Activated naive CD8-positive, alpha-beta T cell treated with anti-CD3 and anti-CD28 coated beads, Interleukin-2, amount 10 ng/mL, durations not matched to agents 7 days and 5 days (primary cell): ENCODE results near the gene CISH. TPM values are rescaled to one million over a fixed set of nuclear protein-coding genes. Genes with fewer than 3 reads are reported as not detected.

Source experiments
- ATAC-seq: fragments of 150-1000 bp; cut with Tn5 transposase; one replicate; pipeline ENCODE4 v1.10.0; 2021; ENCODE audit warnings: low read depth, moderate library complexity
- POLR2A ChIA-PET: fragments of 350-600 bp; sonication (Branson Sonifier 250); formaldehyde crosslinking; loops from one replicate; lab custom pipeline; 2021; ENCODE audit warnings: antibody characterized with exemption; lab: Charles Lee
- DNase-seq: peaks from one replicate; pipeline ENCODE4 v3.0.0; 2021
- H3K27ac Mint-ChIP-seq: one replicate; pipeline ENCODE4 v1.8.0; 2022; ENCODE audit warnings: mild to moderate bottlenecking, mixed read lengths
- H3K27me3 Mint-ChIP-seq: one replicate; pipeline ENCODE4 v1.8.0; 2022; ENCODE audit warnings: mild to moderate bottlenecking, moderate library complexity, mixed read lengths
- H3K36me3 Mint-ChIP-seq: one replicate; pipeline ENCODE4 v1.8.0; 2021; ENCODE audit warnings: mild to moderate bottlenecking, mixed read lengths
- H3K4me1 Mint-ChIP-seq: one replicate; pipeline ENCODE4 v1.8.0; 2021; ENCODE audit warnings: mixed read lengths
- H3K4me3 Mint-ChIP-seq: one replicate; pipeline ENCODE4 v1.8.0; 2022; ENCODE audit warnings: mild to moderate bottlenecking, moderate library complexity, mixed read lengths
- H3K9me3 Mint-ChIP-seq: one replicate; pipeline ENCODE4 v1.8.0; 2021; ENCODE audit warnings: mixed read lengths
- total RNA-seq, 2 experiments: library from RNA; stranded (reverse); gene quantifications; one replicate each; pipeline ENCODE4 v1.2.3, GENCODE V29; 2021

Gene CISH
- total RNA-seq, 2 experiments from 2014 or later, result 365 to 400 TPM

DNA sequence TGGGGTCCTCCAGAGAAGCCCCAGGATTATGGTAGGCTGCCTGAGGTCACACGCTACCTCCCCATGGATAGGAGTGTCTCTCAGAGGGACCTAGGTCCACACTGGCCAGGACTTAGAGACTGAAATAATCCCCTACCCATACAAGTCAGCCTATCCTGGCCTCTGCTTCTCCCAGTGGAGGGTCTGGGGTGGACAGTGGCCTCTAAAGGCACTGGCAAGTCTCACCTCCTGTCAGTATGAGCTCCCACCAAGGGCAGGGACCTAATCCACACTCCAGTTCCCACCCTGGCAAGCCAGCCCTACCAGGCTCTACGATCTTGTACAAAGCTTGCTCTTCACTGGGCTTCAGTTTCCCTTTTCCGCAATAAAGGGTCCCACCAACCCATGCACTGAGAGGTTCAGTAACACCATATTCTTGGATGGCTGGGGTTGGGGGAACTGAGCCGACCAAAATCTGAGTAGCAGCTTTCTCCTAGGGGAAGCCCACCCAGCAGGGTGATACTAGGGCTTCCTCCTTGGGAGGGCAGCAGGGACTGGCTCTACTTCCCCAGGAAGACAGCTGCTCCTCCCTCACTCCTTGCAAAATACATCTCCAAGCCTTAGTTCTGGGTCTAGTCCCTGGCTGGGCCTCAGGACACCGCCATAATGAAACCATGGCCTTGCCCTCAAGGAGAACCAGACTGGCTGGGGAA is 2.4 kb downstream of the CISH start:
- Mint-ChIP-seq H3K9me3 (no peaks in the 10 kb centered on the region), H3K36me3 (peaks cover 92% of the 10 kb centered on the region), H3K27me3 (no peaks in the 10 kb centered on the region), H3K27ac (peak overlapping the region; percentile 100), H3K4me3 (peak overlapping the region; percentile 97), H3K4me1 (peaks cover 32% of the 10 kb centered on the region)
- POLR2A ChIA-PET, result interaction anchor here (0.6 to 25.9 kb wide), 14 partner anchors 4 to 1669 kb away, joined by 3 to 3572 read pairs (median 8); partner anchors contain the start of genes C3orf18, CISH, GNAI2 and HEMK1
- DNase-seq, result no peak
- ATAC-seq, result no peak

DNA sequence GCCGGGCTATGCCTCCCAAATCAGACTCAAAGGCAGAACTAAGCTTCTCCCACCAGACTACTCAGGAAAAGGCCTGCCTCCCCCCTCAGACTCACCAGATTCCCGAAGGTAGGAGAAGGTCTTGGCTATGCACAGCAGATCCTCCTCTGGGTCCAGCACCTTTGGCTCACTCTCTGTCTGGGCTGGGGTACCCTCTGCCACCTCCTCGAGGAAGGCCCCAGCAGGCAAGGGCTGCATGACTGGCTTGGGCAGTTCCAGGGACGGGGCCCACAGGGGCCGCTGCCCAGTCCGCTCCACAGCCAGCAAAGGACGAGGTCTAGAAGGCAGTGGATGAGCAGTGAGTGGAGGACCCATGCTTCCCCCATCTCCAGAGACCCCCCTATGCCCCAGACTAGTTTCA is 3.3 kb downstream of the CISH start:
- Mint-ChIP-seq H3K27ac (peak overlapping the region; percentile 100), H3K4me3 (peak overlapping the region; percentile 97), H3K27me3 (no peaks in the 10 kb centered on the region), H3K9me3 (no peaks in the 10 kb centered on the region), H3K4me1 (peaks cover 34% of the 10 kb centered on the region), H3K36me3 (peaks cover 93% of the 10 kb centered on the region)
- ATAC-seq (no peak), DNase-seq (peak; percentile 64)
- POLR2A ChIA-PET, result interaction anchor here (0.9 to 25.9 kb wide), 13 partner anchors 3 to 1375 kb away, joined by 3 to 3572 read pairs (median 6); partner anchors contain the start of genes ACY1, C3orf18, CISH and HEMK1

DNA sequence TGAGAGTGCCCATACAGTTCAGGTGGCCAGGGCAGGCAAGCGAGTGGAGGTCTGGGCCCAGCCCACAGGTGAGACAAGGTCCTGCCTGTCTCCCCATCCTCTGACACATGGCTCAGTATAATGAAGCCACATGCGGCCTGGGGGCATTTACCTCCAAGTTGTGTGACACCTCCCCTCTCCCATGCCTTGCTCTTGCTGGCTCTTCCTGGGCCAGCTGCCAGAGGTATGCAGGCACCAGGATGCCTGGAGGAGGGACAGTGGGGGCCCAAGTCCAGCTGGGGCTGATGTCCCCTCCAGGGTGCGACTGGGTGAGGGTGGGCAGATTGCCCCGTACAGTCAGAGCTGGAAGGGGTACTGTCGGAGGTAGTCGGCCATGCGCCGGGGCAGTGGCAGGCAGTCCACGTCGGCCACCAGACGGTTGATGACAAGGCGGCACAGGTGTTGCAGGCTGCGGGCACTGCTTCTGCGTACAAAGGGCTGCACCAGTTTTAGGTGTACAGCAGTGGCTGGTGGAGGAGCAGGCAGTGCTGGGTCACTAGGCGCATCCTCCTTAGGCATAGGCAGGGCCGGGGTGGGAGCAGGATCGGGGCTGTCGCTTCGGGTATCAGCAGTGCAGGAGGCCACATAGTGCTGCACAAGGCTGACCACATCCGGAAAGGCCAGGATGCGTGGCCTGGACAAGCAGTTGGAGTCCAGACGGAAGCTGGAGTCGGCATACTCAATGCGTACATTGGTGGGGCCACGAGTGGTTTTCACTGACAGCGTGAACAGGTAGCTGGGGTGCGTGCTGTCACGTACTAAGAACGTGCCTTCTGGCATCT is 4.1 kb downstream of the CISH start:
- Mint-ChIP-seq H3K36me3 (peaks cover 92% of the 10 kb centered on the region), H3K27ac (peak overlapping the region; percentile 100), H3K9me3 (no peaks in the 10 kb centered on the region), H3K4me3 (peak overlapping the region; percentile 97), H3K27me3 (no peaks in the 10 kb centered on the region), H3K4me1 (peaks cover 42% of the 10 kb centered on the region)
- POLR2A ChIA-PET, result interaction anchor here (0.9 to 25.9 kb wide), 11 partner anchors 2 to 1376 kb away, joined by 3 to 3572 read pairs (median 6); partner anchors contain the start of genes ACY1, C3orf18, CISH and HEMK1
- peak; percentile 72 for DNase-seq
- no peak for ATAC-seq

DNA sequence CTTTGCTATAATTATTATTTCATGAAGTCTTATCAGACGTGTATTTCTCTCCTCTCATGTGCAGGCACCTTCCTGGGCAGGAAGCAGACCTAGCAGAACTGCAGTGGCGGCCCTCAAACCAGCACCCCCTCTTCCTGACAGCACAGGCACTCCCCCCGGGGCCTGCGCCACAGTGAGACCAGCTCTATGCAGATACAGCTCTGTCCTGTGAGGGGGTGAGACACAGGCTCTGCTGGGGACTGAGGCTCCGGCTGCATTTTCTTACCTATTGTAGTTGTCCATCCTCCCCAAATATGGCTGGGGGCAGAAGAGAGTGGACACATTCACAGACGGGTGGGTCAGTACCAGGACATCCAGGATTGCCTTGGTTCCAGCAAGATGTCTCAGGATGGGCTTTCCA is 5.0 kb downstream of the CISH start:
- Mint-ChIP-seq H3K36me3 (peaks cover 85% of the 10 kb centered on the region), H3K4me1 (peaks cover 47% of the 10 kb centered on the region)

DNA sequence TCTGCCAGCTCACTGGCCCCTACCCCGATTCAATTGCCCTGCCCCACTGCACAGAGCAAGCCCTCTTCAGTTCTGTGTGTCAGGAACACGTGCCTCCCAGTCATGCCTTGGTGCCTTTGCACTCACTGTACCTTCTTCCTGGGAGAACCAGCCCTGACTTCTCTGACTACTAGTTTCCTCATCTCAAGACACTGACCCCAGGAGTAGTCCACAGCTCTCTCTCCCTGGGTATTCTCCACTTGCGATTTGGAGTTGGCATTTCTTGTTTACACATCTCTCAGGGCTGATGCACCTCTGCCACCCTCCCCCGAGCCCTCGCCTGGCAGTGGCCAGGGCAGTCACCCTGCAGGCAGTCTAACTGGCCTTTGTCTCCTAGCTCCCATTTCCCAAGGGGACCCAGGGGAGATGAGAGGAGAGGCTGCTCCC is 5.7 kb downstream of the CISH start:
- ATAC-seq (no peak), DNase-seq (no peak)
- peaks cover 80% of the 10 kb centered on the region for H3K36me3 Mint-ChIP-seq
- H3K27ac Mint-ChIP-seq, result peak overlapping the region; percentile 100
- POLR2A ChIA-PET, result interaction anchor here (0.9 to 25.9 kb wide), 6 partner anchors 11 to 779 kb away, joined by 3 to 3572 read pairs (median 668); partner anchors contain the start of genes C3orf18, CISH, HEMK1 and MANF
- H3K9me3 Mint-ChIP-seq, result no peaks in the 10 kb centered on the region
- H3K27me3 Mint-ChIP-seq, result no peaks in the 10 kb centered on the region
- H3K4me1 Mint-ChIP-seq, result peaks cover 54% of the 10 kb centered on the region
- H3K4me3 Mint-ChIP-seq, result peak overlapping the region; percentile 97

More for the DNA sequence above, 5.0 kb downstream of the CISH start:
- Mint-ChIP-seq H3K27ac (peak overlapping the region; percentile 100), H3K4me3 (peak overlapping the region; percentile 97), H3K27me3 (no peaks in the 10 kb centered on the region), H3K9me3 (no peaks in the 10 kb centered on the region)
- no peak for ATAC-seq
- POLR2A ChIA-PET, result interaction anchor here (1.3 to 25.9 kb wide), 6 partner anchors 2 to 1377 kb away, joined by 3 to 3572 read pairs (median 896); partner anchors contain the start of genes ACY1, C3orf18, CISH and HEMK1
- peak; percentile 63 for DNase-seq

DNA sequence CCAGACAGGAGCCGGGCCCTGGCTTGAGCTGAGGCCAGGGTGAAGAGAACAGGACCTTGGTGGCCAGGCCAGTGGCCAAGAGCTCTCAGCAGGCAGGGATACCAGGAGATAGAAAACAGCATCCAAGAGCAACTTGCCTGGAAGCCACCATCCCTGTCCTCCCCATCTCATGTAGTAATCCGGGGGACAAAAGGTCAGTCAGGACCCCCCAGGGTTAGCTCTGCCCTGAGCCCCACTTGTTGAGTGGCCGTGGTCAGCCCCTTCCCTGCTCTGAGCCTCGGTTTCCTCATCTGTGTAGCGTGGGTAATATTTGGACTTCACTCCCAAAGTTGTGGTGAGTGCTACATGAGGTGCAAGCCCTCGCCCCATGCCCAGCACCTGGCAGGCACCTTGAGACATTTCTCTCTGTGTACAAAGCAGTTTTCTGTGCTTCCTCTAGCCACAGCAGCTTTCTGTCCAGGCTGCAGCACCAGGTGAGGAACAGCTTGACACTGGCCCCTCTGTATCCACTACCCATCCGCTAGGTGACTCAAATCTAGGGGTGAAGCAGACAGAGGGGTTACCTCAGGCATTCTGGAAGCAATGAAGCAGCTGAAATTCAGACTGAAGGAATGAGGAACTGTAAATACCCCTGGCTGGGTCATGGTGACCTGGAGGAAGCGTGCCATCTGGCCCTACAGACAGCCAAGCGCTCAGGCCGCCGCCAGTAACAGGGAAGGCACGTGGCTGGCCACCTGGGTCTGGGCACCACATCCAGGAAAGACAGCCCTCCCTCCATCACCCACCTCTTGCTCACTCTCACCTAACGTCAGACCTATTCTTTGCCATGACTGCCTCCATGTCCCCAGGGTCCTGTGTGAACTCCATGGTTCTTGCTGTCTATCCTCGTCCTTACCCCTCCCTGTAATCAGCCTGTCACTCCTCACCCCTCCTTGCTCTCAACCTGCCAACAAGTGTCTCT is 6.7 kb downstream of the CISH start:
- POLR2A ChIA-PET, result interaction anchor here (0.5 to 25.9 kb wide), 8 partner anchors 12 to 799 kb away, joined by 3 to 3572 read pairs (median 222); partner anchors contain the start of genes C3orf18, CISH, HEMK1 and MANF
- peak overlapping the region; percentile 100 for H3K27ac Mint-ChIP-seq
- no peaks in the 10 kb centered on the region for H3K27me3 Mint-ChIP-seq
- ATAC-seq (no peak), DNase-seq (no peak)
- H3K4me1 Mint-ChIP-seq, result peaks cover 63% of the 10 kb centered on the region
- peaks cover 73% of the 10 kb centered on the region for H3K36me3 Mint-ChIP-seq
- no peaks in the 10 kb centered on the region for H3K9me3 Mint-ChIP-seq
- peak overlapping the region; percentile 97 for H3K4me3 Mint-ChIP-seq

DNA sequence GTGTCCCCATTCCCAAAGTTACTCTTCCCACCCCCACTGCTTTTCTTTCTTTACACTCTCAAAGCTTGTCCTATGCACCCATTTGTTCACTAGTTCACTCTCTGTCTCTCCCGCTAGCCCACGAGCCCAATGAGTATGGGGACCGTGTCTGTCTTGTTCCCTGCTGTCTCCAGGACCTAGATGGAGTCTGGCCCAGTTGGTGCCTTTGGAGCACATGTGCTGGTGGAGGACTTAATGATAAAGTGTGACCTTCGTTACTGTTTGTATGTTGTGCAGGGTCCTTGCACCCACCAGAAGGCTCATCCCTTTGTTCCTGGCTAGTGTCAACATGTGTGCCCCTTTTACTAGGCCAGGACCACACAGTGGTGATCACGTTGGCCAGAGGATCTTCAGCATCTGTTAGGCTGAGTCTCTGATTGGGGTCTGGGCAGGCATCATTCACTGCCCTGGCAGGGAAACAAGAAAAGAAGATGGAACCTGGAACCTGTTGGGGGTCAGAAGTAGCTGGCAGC is 7.4 kb downstream of the CISH start:
- ATAC-seq (no peak), DNase-seq (no peak)
- H3K4me1 Mint-ChIP-seq, result peaks cover 70% of the 10 kb centered on the region
- H3K36me3 Mint-ChIP-seq, result peaks cover 72% of the 10 kb centered on the region
- POLR2A ChIA-PET, result interaction anchor here (0.5 to 25.9 kb wide), 6 partner anchors 13 to 799 kb away, joined by 3 to 3572 read pairs (median 668); partner anchors contain the start of genes C3orf18, CISH, HEMK1 and MAPKAPK3
- peak overlapping the region; percentile 100 for H3K27ac Mint-ChIP-seq
- no peaks in the 10 kb centered on the region for H3K27me3 Mint-ChIP-seq
- peak overlapping the region; percentile 97 for H3K4me3 Mint-ChIP-seq
- no peaks in the 10 kb centered on the region for H3K9me3 Mint-ChIP-seq

DNA sequence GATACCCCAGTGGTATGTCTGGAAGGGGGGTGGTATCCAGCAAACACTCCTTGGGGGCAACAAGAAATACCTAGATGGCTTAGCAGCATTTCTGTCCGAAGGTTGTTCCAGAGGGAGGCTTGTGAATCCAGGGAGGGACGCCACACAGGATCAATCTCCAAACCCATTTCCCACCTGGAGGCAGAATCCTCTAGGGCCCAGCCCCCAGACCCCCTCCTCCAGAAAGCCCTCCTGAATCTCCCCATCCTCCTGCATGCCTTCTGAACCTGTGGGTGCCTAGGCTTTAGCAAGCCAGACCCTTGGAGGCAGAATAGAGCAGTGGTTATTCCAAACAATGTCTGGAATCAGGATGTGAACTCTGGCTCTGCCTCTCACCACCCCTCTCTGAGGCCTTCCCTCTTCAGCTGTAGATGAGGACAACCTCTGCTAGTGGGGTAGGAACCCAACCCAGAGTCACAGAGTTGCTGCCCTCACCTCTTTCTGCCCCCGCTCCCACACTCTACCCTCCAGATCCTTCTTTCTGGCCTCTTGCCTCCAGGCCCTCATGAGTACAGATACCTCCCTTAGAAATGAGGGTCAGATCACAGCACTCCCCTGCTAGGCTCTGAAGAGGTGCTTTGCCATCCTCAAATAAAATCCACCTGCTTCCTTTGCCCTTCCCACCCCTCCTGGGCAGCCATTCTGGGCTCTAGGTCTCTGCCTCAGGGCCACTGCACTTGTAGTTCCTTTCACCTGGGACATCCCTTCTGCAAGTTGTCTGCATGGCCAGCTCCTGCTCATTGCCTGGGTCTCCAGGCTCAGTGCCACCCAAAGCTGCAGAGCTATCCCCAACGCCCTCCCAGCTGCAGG is 8.1 kb downstream of the CISH start:
- Mint-ChIP-seq H3K4me1 (peaks cover 75% of the 10 kb centered on the region), H3K4me3 (peak overlapping the region; percentile 97), H3K9me3 (no peaks in the 10 kb centered on the region), H3K36me3 (peaks cover 67% of the 10 kb centered on the region), H3K27ac (peak overlapping the region; percentile 100), H3K27me3 (no peaks in the 10 kb centered on the region)
- DNase-seq, result no peak
- POLR2A ChIA-PET, result interaction anchor here (1.0 to 25.9 kb wide), 7 partner anchors 13 to 782 kb away, joined by 3 to 3572 read pairs (median 439); partner anchors contain the start of genes C3orf18, CACNA2D2, CISH and HEMK1
- ATAC-seq, result no peak

DNA sequence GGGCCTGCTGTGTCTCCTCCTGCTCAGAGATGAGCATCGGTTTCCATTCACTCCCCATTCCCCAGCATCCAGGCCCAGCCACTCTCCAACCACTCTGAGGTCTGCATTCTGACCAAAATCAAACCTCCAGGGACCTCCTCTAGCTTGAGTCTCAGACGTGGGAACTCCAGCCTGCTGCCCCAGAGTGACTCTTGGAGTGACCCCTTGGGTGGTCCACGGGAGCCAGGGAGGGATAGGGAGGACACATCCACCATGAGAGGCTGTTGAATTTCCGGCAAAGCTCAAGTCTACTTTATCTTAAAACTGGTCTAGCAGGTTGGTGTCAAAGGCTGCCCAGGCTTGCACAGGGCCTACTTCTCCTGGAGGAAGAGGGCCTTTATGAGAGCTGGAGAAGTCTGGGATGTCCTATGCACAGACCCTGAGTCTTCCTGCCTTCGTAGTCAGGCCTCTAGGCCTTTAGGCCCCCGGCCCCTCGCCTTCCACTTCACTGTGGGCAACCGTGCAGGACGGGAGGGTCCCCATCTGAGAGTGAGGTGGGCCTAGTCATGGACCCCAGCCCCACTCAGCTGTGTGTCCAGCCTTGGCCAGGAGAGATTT is 8.9 kb downstream of the CISH start:
- no peak for ATAC-seq
- H3K36me3 Mint-ChIP-seq, result peaks cover 66% of the 10 kb centered on the region
- no peaks in the 10 kb centered on the region for H3K27me3 Mint-ChIP-seq
- no peaks in the 10 kb centered on the region for H3K9me3 Mint-ChIP-seq
- peak overlapping the region; percentile 97 for H3K4me3 Mint-ChIP-seq
- peak; percentile 60 for DNase-seq
- peak overlapping the region; percentile 100 for H3K27ac Mint-ChIP-seq
- POLR2A ChIA-PET, result interaction anchor here (1.0 to 25.9 kb wide), 9 partner anchors 12 to 782 kb away, joined by 3 to 3572 read pairs (median 6); partner anchors contain the start of genes C3orf18, CACNA2D2, CISH and HEMK1
- H3K4me1 Mint-ChIP-seq, result peaks cover 82% of the 10 kb centered on the region

DNA sequence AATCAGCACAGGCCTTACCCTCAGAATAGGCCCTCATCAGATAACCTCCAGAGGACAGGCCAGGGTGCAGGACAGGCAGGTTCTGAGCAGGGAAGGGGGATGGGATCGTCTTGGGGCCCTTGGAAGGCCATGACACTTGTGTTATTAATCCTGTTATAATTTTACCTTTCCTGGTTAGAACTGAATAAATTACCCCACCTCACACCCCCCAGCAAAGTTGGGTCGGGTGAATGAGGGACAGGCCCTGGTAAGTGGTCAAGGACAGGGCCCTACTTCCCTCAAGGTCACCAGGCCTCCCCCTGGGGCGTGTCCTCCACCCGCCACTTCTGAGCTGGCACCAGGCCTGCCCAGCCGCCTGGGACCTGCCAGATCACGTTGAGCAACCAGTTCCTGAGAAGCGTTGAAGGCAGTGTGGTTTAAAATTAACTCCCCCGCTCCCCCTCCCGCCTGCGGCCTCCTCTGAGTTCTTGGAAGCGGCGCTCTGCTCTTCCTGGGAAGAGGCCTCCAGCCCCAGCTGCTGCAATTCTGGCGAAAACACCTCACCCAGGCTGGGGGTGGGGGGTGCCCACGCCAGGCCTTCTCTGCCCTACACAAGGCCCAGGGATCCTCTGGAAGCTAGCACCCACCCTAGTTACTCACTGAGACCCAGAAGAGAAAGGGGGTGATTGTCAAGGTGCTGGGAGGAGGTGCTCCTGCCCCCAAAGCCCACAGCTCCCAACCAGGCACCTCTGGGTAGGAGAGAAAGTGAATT is 10.6 kb downstream of the CISH start:
- Mint-ChIP-seq H3K4me1 (peaks cover 80% of the 10 kb centered on the region), H3K36me3 (peaks cover 49% of the 10 kb centered on the region)

More for the DNA sequence above, 10.6 kb downstream of the CISH start:
- Mint-ChIP-seq H3K9me3 (no peaks in the 10 kb centered on the region), H3K27me3 (no peaks in the 10 kb centered on the region), H3K4me3 (peak overlapping the region; percentile 97), H3K27ac (peak overlapping the region; percentile 100)
- POLR2A ChIA-PET, result interaction anchor here (0.5 to 25.9 kb wide), 10 partner anchors 11 to 1676 kb away, joined by 3 to 3572 read pairs (median 7); partner anchors contain the start of genes C3orf18, CISH, HEMK1 and MANF
- ATAC-seq, result peak; percentile 40
- DNase-seq, result peak; percentile 85
